PC-3 (cell line): ENCODE measurements around the gene COMMD3. TPM values are rescaled to one million over a fixed set of nuclear protein-coding genes. Genes with fewer than 3 reads are reported as not detected.

Source experiments
- ATAC-seq: fragments of 200-7000 bp; cut with Tn5 transposase; 2 replicates; pipeline ENCODE4 v1.9.1; 2020; ENCODE audit warnings: mild to moderate bottlenecking, moderate library complexity
- BruUV-seq: library from RNA; stranded (reverse); fragments of 400-500 nt; replicated peaks from 2 replicates; lab custom pipeline; 2021; lab: Mats Ljungman, UMichigan
- CTCF ChIA-PET: fragments of 300-600 bp; sonication (Branson Sonifier 250); formaldehyde crosslinking; loops from one replicate; lab custom pipeline; 2022; ENCODE audit warnings: antibody characterized with exemption; lab: Charles Lee
- POLR2A ChIA-PET: fragments of 300-600 bp; sonication (Branson Sonifier 250); formaldehyde crosslinking; loops from one replicate; lab custom pipeline; 2022; ENCODE audit warnings: antibody characterized with exemption; ENCODE audit not compliant: unreplicated experiment; lab: Charles Lee
- DNase-seq: peaks from one replicate; pipeline ENCODE4 v3.0.0-alpha.2; 2015
- H2AFZ ChIP-seq: fragments of 300-600 bp; sonication (generic); 2 replicates; pipeline ENCODE4 v1.6.0; 2016; ENCODE audit warnings: antibody characterized with exemption, low read length
- H3F3A ChIP-seq: fragments of 300-600 bp; sonication (generic); one replicate; pipeline ENCODE4 v1.6.0; 2017; ENCODE audit warnings: antibody characterized with exemption, low read length, control low read depth, mild to moderate bottlenecking; ENCODE audit not compliant: unreplicated experiment
- H3K27ac ChIP-seq: fragments of 300-600 bp; sonication (generic); 2 replicates; pipeline ENCODE4 v1.5.1; 2016; ENCODE audit warnings: mild to moderate bottlenecking, low read length
- H3K27me3 ChIP-seq: fragments of 300-600 bp; sonication (generic); 2 replicates; pipeline ENCODE4 v1.6.1; 2016; ENCODE audit warnings: low read length, mixed read lengths
- H3K36me3 ChIP-seq: fragments of 300-600 bp; sonication (generic); 2 replicates; pipeline ENCODE4 v1.6.1; 2016; ENCODE audit warnings: low read depth, mixed run types, low read length, mixed read lengths
- H3K4me1 ChIP-seq: fragments of 300-600 bp; sonication (generic); 2 replicates; pipeline ENCODE4 v1.5.1; 2016; ENCODE audit warnings: low read length; ENCODE audit not compliant: insufficient read depth
- H3K4me2 ChIP-seq: fragments of 300-600 bp; sonication (generic); 2 replicates; pipeline ENCODE4 v1.6.0; 2016; ENCODE audit warnings: low read length
- H3K4me3 ChIP-seq: fragments of 300-600 bp; sonication (generic); 2 replicates; pipeline ENCODE4 v1.5.1; 2016; ENCODE audit warnings: mild to moderate bottlenecking, low read length, mixed read lengths
- H3K79me2 ChIP-seq: fragments of 300-600 bp; sonication (generic); 2 replicates; pipeline ENCODE4 v1.6.1; 2017; ENCODE audit warnings: low read length, mixed read lengths
- H3K9ac ChIP-seq: fragments of 300-600 bp; sonication (generic); 2 replicates; pipeline ENCODE4 v1.6.0; 2016; ENCODE audit warnings: mild to moderate bottlenecking, low read length
- H3K9me2 ChIP-seq: fragments of 300-600 bp; sonication (generic); replicated peaks from 2 replicates; pipeline ENCODE4 v1.6.1; 2016; ENCODE audit warnings: mixed run types, low read length, mixed read lengths
- H3K9me3 ChIP-seq: fragments of 300-600 bp; sonication (generic); 2 replicates; pipeline ENCODE4 v1.6.1; 2016; ENCODE audit warnings: low read length, mixed read lengths
- H4K20me1 ChIP-seq: fragments of 300-600 bp; sonication (generic); 2 replicates; pipeline ENCODE4 v1.6.1; 2016; ENCODE audit warnings: low read length, mixed read lengths
- CTCF ChIP-seq: fragments of 300-600 bp; sonication (generic); conservative IDR thresholded peaks from 2 replicates; pipeline ENCODE4 v1.5.1; 2017; ENCODE audit warnings: antibody characterized with exemption, low read depth, mild to moderate bottlenecking, low read length
- EZH2 ChIP-seq: fragments of 300-600 bp; sonication (generic); IDR thresholded peaks from one replicate; pipeline ENCODE4 v1.6.1; 2017; ENCODE audit warnings: antibody characterized with exemption, mild to moderate bottlenecking, low read length; ENCODE audit not compliant: unreplicated experiment
- EZH2phosphoT487 ChIP-seq: fragments of 300-600 bp; sonication (generic); IDR thresholded peaks from 2 replicates; pipeline ENCODE4 v1.6.1; 2018; ENCODE audit warnings: mild to moderate bottlenecking, antibody characterized with exemption, low read length, borderline replicate concordance
- intact Hi-C: fragments of 100-400 bp; cut with micrococcal nuclease; formaldehyde crosslinking; loops from 2 replicates; pipeline ENCODE4 v1.9.0; 2023
- total RNA-seq: library from RNA; depleted of rRNA; stranded (reverse); fragments of >200 nt; gene quantifications from 2 replicates; pipeline ENCODE4 v1.2.3, GENCODE V29; 2014

Gene COMMD3
- total RNA-seq, 1 experiment from 2014 or later: 86.4 TPM

GRCh38 chr10:22321924-22322640, 5.9 kb downstream of the COMMD3 start:
- no peak for DNase-seq
- H4K20me1 ChIP-seq: peaks cover 16% of the 10 kb centered on the region
- peak overlapping the region; percentile 90 for H3K4me3 ChIP-seq
- BruUV-seq: no TSS peak
- no peaks in the 10 kb centered on the region for H3K9me2 ChIP-seq
- H3K9ac ChIP-seq: peak overlapping the region; percentile 99
- H3K9me3 ChIP-seq: no peaks in the 10 kb centered on the region
- CTCF ChIA-PET: no interaction called here
- no peak overlapping the region for H2AFZ ChIP-seq
- no peaks in the 10 kb centered on the region for H3K27me3 ChIP-seq
- no peak for TF ChIP-seq EZH2
- TF ChIP-seq CTCF: no peak
- TF ChIP-seq EZH2phosphoT487: no peak
- H3K36me3 ChIP-seq: peaks cover 9% of the 10 kb centered on the region
- H3K4me1 ChIP-seq: peaks cover 15% of the 10 kb centered on the region
- POLR2A ChIA-PET: interaction anchor here (0.6 kb wide), 1 partner anchor 114 kb away, joined by 4 read pairs; no protein-coding TSS in a partner anchor
- no peaks in the 10 kb centered on the region for H3F3A ChIP-seq
- H3K27ac ChIP-seq: peak overlapping the region; percentile 90
- ATAC-seq: no peak
- peaks cover 88% of the 10 kb centered on the region for H3K79me2 ChIP-seq
- intact Hi-C loops: loop anchor here (5.0 kb wide), 1 partner anchor 300 kb away; no protein-coding TSS in a partner anchor
- peak overlapping the region; percentile 92 for H3K4me2 ChIP-seq

GRCh38 chr10:22322641-22323160, 6.5 kb downstream of the COMMD3 start:
- Histone ChIP-seq H3K27me3 (no peaks in the 10 kb centered on the region), H3K79me2 (peaks cover 88% of the 10 kb centered on the region), H3K4me2 (peak overlapping the region; percentile 92), H2AFZ (no peak overlapping the region), H3K36me3 (peaks cover 15% of the 10 kb centered on the region), H3K9me2 (no peaks in the 10 kb centered on the region), H3K4me1 (peaks cover 20% of the 10 kb centered on the region), H3K9me3 (no peaks in the 10 kb centered on the region), H3K27ac (peak overlapping the region; percentile 90), H4K20me1 (peaks cover 16% of the 10 kb centered on the region), H3K4me3 (peak overlapping the region; percentile 90), H3F3A (no peaks in the 10 kb centered on the region), H3K9ac (peak overlapping the region; percentile 99)
- ChIA-PET CTCF (no interaction called here), POLR2A (interaction anchor here (0.6 kb wide), 1 partner anchor 114 kb away, joined by 4 read pairs; no protein-coding TSS in a partner anchor)
- TSS peak; percentile 5 for BruUV-seq
- intact Hi-C loops: loop anchor here (5.0 kb wide), 1 partner anchor 300 kb away; no protein-coding TSS in a partner anchor
- no peak for TF ChIP-seq CTCF
- no peak for TF ChIP-seq EZH2phosphoT487
- TF ChIP-seq EZH2: no peak
- ATAC-seq (no peak), DNase-seq (peak; percentile 11)
